ENCODE measurements around the gene ITGB7. TPM values are rescaled to one million over a fixed set of nuclear protein-coding genes. Genes with fewer than 3 reads are reported as not detected.

Gene ITGB7
- total and polyA plus RNA-seq, 10 of the 15 experiments (the other 5 are each of a cell fraction or from before 2014, with no cell fraction given), result 54.5 to 487 (median 252) TPM

DNA sequence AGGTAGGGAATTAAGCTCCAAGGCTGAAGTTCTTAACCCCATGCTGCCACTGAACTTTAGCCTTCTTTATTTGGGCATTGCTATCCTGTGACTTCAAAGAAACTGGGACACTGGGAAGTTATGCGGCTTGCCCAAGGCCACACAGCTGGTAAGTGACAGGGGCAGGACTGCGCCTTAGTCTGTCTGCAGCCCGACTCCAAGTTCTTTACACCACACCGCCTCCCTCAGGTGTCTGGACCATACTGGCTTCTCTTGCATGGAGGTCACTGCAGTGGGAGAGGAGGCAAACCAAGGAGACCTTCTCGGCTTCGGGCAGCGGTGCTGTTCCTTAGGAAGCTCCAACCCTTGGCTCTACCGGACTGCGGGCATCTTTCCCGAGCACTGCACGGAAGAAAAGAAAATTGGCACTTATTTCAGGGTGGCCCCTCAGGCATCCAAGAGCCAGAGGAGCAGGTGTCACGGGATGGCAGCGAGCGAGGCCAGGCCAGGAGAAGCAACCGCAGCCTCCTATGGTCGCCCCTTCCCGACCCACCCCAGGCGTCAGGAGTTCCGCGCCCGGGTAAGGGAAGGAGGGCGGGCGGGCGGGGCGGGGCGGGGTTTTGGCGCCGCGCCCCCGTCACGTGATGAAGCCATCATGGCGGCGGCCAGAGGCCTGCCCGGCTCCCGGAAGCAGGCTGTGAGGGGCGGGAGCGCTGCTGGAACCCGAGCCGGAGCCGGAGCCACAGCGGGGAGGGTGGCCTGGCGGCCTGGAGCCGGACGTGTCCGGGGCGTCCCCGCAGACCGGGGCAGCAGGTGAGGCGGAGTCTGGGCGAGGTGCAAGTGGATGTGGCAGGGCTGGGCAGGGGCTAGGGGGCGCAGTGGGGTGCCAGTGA is 44.7 kb upstream of the ITGB7 start (continued):
- TF ChIP-seq ZNF592 (IDR thresholded peaks at IDR 0.05), result no peak
- no peak for TF ChIP-seq CEBPZ (IDR thresholded peaks at IDR 0.05; ENCODE audit: low read depth, low read length)
- no peak for TF ChIP-seq TCF7 (IDR thresholded peaks at IDR 0.05; ENCODE audit: borderline replicate concordance)
- TF ChIP-seq ATF7 (IDR thresholded peaks at IDR 0.05; ENCODE audit: low read depth), result no peak
- no peak for TF ChIP-seq EP300 (IDR thresholded peaks at IDR 0.05; ENCODE audit: borderline replicate concordance in 1 of 2, control insufficient read depth in 1 of 2, low read depth in 2 of 2, low read length in 2 of 2)
- peak; percentile 77; the same call in 1 of the 2 replicates for TF ChIP-seq SIN3A (IDR thresholded peaks at IDR 0.05; ENCODE audit: low read depth, low read length)
- TF ChIP-seq, protein P1, sequence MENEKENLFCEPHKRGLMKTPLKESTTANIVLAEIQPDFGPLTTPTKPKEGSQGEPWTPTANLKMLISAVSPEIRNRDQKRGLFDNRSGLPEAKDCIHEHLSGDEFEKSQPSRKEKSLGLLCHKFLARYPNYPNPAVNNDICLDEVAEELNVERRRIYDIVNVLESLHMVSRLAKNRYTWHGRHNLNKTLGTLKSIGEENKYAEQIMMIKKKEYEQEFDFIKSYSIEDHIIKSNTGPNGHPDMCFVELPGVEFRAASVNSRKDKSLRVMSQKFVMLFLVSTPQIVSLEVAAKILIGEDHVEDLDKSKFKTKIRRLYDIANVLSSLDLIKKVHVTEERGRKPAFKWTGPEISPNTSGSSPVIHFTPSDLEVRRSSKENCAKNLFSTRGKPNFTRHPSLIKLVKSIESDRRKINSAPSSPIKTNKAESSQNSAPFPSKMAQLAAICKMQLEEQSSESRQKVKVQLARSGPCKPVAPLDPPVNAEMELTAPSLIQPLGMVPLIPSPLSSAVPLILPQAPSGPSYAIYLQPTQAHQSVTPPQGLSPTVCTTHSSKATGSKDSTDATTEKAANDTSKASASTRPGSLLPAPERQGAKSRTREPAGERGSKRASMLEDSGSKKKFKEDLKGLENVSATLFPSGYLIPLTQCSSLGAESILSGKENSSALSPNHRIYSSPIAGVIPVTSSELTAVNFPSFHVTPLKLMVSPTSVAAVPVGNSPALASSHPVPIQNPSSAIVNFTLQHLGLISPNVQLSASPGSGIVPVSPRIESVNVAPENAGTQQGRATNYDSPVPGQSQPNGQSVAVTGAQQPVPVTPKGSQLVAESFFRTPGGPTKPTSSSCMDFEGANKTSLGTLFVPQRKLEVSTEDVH (IDR thresholded peaks at IDR 0.05; ENCODE audit: low read depth, partially characterized antibody), result no peak
- TF ChIP-seq JUNB (IDR thresholded peaks at IDR 0.05), result no peak
- TF ChIP-seq, protein P2, sequence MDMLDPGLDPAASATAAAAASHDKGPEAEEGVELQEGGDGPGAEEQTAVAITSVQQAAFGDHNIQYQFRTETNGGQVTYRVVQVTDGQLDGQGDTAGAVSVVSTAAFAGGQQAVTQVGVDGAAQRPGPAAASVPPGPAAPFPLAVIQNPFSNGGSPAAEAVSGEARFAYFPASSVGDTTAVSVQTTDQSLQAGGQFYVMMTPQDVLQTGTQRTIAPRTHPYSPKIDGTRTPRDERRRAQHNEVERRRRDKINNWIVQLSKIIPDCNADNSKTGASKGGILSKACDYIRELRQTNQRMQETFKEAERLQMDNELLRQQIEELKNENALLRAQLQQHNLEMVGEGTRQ (IDR thresholded peaks at IDR 0.05; ENCODE audit: borderline replicate concordance, low read depth, low read length), result peak; percentile 66
- no peak for TF ChIP-seq ETV6 (conservative IDR thresholded peaks at IDR 0.05 in 1 of 2, IDR thresholded peaks at IDR 0.05 in 1 of 2; ENCODE audit: borderline replicate concordance in 1 of 2, low read depth in 1 of 2)
- no peak for TF ChIP-seq BMI1 (IDR thresholded peaks at IDR 0.05; ENCODE audit: borderline replicate concordance)
- TF ChIP-seq FOXM1 (IDR thresholded peaks at IDR 0.05; ENCODE audit: low read depth, low read length), result no peak
- TF ChIP-seq NFIC (IDR thresholded peaks at IDR 0.05; ENCODE audit: low read depth, low read length), result no peak
- TF ChIP-seq POLR2AphosphoS5 (IDR thresholded peaks at IDR 0.05; ENCODE audit: low read length), result no peak; the same call in 1 of the 2 replicates
- TF ChIP-seq, protein P3, sequence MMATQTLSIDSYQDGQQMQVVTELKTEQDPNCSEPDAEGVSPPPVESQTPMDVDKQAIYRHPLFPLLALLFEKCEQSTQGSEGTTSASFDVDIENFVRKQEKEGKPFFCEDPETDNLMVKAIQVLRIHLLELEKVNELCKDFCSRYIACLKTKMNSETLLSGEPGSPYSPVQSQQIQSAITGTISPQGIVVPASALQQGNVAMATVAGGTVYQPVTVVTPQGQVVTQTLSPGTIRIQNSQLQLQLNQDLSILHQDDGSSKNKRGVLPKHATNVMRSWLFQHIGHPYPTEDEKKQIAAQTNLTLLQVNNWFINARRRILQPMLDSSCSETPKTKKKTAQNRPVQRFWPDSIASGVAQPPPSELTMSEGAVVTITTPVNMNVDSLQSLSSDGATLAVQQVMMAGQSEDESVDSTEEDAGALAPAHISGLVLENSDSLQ (IDR thresholded peaks at IDR 0.05), result peak; percentile 71; the same call in 1 of the 2 replicates

Data from GM12878 (cell line).